ENCODE measurements around the gene BCAS2.

DNA sequence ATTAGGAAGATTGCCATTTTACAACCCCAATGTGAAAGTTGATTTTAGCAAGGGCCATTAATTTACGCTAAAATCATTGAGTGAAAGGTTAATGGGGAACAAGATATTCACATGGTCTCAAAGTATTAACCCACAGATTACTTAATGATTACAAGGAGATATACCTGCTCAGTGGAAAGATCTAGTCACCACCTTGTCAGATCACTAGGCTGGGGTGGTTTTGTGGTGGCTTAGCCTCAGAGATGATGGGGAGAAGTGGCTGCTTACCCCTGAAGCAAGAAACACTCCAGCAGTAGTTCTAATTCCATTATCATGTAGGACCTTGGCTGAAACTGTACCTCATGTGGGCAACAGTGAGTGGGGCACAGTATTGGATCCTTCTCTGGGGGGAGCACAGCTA, 50.3 kb downstream of the BCAS2 start:
- TF ChIP-seq EZH2 (IDR thresholded peaks at IDR 0.05; ENCODE audit: insufficient read depth, poor library complexity, severe bottlenecking) (no peak), EZH2phosphoT487 (IDR thresholded peaks at IDR 0.05; ENCODE audit: insufficient read depth, low read depth) (no peak)

All from GM23248 (cell line).